Measurements from ENCODE around the gene AKR1B1. TPM values are rescaled to one million over a fixed set of nuclear protein-coding genes. Genes with fewer than 3 reads are reported as not detected.

The AKR1B1 gene
- total and polyA plus RNA-seq, 2 donors (not counting 3 experiments of a cell fraction or from before 2014, with no cell fraction given), result 159 to 193 TPM

DNA sequence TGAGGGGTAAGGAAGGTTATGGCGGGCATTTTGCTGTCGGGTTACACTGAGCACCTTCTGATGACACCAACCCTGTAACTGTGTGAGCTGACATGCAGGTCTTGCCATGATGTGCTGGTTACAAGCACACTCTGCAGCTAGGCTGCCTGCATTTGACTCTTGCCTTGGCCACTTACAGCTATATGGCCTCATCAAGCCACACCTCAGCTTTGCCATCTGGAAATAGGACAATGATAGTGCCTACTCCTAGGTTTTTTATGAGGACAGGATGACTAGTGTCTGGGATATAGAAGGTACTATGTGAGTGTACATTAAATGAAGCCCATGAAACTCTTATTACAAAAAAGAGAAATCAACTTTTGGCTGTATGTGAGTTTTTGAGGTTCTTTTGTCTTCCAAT is 58.0 kb downstream of the AKR1B1 start:
- intact Hi-C loops (cut with micrococcal nuclease), result no loop called here
- TF ChIP-seq, protein P1, sequence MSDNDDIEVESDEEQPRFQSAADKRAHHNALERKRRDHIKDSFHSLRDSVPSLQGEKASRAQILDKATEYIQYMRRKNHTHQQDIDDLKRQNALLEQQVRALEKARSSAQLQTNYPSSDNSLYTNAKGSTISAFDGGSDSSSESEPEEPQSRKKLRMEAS (IDR thresholded peaks at IDR 0.05; ENCODE audit: insufficient read depth, insufficient read length), result no peak
- TF ChIP-seq POLR2A (IDR thresholded peaks at IDR 0.05; ENCODE audit: low read depth, low read length) (no peak), GATA2 (IDR thresholded peaks at IDR 0.05; ENCODE audit: insufficient read depth, insufficient read length, low read depth, low read length) (no peak), JUN (IDR thresholded peaks at IDR 0.05; ENCODE audit: borderline replicate concordance, insufficient read depth, insufficient read length, low read depth) (no peak), MYC (IDR thresholded peaks at IDR 0.05; ENCODE audit: low read depth, low read length) (no peak)
- TF ChIP-seq, protein P2, sequence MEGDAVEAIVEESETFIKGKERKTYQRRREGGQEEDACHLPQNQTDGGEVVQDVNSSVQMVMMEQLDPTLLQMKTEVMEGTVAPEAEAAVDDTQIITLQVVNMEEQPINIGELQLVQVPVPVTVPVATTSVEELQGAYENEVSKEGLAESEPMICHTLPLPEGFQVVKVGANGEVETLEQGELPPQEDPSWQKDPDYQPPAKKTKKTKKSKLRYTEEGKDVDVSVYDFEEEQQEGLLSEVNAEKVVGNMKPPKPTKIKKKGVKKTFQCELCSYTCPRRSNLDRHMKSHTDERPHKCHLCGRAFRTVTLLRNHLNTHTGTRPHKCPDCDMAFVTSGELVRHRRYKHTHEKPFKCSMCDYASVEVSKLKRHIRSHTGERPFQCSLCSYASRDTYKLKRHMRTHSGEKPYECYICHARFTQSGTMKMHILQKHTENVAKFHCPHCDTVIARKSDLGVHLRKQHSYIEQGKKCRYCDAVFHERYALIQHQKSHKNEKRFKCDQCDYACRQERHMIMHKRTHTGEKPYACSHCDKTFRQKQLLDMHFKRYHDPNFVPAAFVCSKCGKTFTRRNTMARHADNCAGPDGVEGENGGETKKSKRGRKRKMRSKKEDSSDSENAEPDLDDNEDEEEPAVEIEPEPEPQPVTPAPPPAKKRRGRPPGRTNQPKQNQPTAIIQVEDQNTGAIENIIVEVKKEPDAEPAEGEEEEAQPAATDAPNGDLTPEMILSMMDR (IDR thresholded peaks at IDR 0.05; ENCODE audit: extremely low read depth in 1 of 2, insufficient read depth in 1 of 2, low read depth in 1 of 2, low read length in 2 of 2), result no peak
- H3K79me2 ChIP-seq (ENCODE audit: control insufficient read depth, insufficient read depth, low read length), result no peaks in the 10 kb centered on the region
- no peak overlapping the region for H3K9ac ChIP-seq (replicated peaks; ENCODE audit: extremely low read depth, insufficient read depth, low read length)
- H3K4me1 ChIP-seq (ENCODE audit: control insufficient read depth, extremely low read depth, insufficient read depth, low read length), result no peaks in the 10 kb centered on the region
- peaks cover 0 to 2% of the 10 kb centered on the region in 2 experiments for H3K27me3 ChIP-seq (ENCODE audit: control insufficient read depth in 2 of 2, insufficient read depth in 2 of 2, low read length in 2 of 2)
- no peak for FAIRE-seq
- no peaks in the 10 kb centered on the region for H3K9me1 ChIP-seq (replicated peaks; ENCODE audit: control insufficient read depth, extremely low read depth, insufficient read depth, low read length)
- no peak overlapping the region for H2AFZ ChIP-seq (ENCODE audit: low read depth, low read length)
- no peak overlapping the region for H3K4me3 ChIP-seq (replicated peaks in 1 of 3; ENCODE audit: insufficient read depth in 1 of 3, low read depth in 1 of 3, low read length in 3 of 3)
- no peaks in the 10 kb centered on the region for H3K9me3 ChIP-seq (replicated peaks; ENCODE audit: control insufficient read depth, insufficient read depth, low read length)
- POLR2A ChIA-PET, result no interaction called here
- no TSS peak for BruUV-seq (replicated peaks)
- dilution Hi-C loops (cut with MboI; ENCODE audit: extremely low pct_ligation_motif_present, low sequenced_read_pairs), result no loop called here
- H3K36me3 ChIP-seq (ENCODE audit: control insufficient read depth in 2 of 2, extremely low read depth in 1 of 2, insufficient read depth in 2 of 2, low read length in 2 of 2), result no peaks in the 10 kb centered on the region
- no peaks in the 10 kb centered on the region for H4K20me1 ChIP-seq (replicated peaks; ENCODE audit: control insufficient read depth, extremely low read depth, insufficient read depth, low read length)
- H3K4me2 ChIP-seq (ENCODE audit: insufficient read depth, low read length), result no peak overlapping the region
- H3K27ac ChIP-seq (ENCODE audit: insufficient read depth, low read depth, low read length), result no peak overlapping the region
- CTCF ChIA-PET, result interaction anchor here (1.3 kb wide), 1 partner anchor 20 kb away, joined by 3 read pairs; no protein-coding TSS in a partner anchor
- DNase-seq (ENCODE audit: low read depth, low spot score), result no peak

DNA sequence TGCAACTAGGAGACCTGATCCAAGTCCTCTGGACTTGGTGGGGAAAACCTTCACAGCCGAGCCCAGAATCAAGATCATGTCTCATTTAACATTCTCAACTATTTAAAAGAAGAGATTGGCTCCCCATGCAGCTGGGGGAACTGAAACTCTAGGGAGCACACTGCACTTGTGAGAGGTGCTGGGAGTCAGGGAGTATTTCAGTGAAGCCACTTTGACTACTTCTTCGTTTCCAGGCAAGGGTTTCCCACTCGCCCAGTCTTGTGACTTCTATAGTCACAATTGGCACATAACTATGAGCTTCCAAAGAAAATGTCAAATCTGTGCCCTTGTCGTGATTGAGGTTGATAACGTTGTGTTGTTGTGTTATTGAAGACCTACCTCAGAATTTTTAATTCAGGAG is 62.9 kb downstream of the AKR1B1 start:
- CTCF ChIA-PET, result no interaction called here
- Histone ChIP-seq H3K9me3 (replicated peaks; ENCODE audit: control insufficient read depth, insufficient read depth, low read length) (no peaks in the 10 kb centered on the region), H4K20me1 (replicated peaks; ENCODE audit: control insufficient read depth, extremely low read depth, insufficient read depth, low read length) (no peaks in the 10 kb centered on the region), H3K27me3 (ENCODE audit: control insufficient read depth in 2 of 2, insufficient read depth in 2 of 2, low read length in 2 of 2) (peaks cover 0 to 2% of the 10 kb centered on the region in 2 experiments), H2AFZ (ENCODE audit: low read depth, low read length) (no peak overlapping the region), H3K4me2 (ENCODE audit: insufficient read depth, low read length) (no peak overlapping the region), H3K27ac (ENCODE audit: insufficient read depth, low read depth, low read length) (no peak overlapping the region), H3K9me1 (replicated peaks; ENCODE audit: control insufficient read depth, extremely low read depth, insufficient read depth, low read length) (no peaks in the 10 kb centered on the region), H3K36me3 (ENCODE audit: control insufficient read depth in 2 of 2, extremely low read depth in 1 of 2, insufficient read depth in 2 of 2, low read length in 2 of 2) (no peaks in the 10 kb centered on the region), H3K4me3 (replicated peaks in 1 of 3; ENCODE audit: insufficient read depth in 1 of 3, low read depth in 1 of 3, low read length in 3 of 3) (no peak overlapping the region), H3K4me1 (ENCODE audit: control insufficient read depth, extremely low read depth, insufficient read depth, low read length) (no peaks in the 10 kb centered on the region), H3K79me2 (ENCODE audit: control insufficient read depth, insufficient read depth, low read length) (no peaks in the 10 kb centered on the region), H3K9ac (replicated peaks; ENCODE audit: extremely low read depth, insufficient read depth, low read length) (no peak overlapping the region)
- POLR2A ChIA-PET, result no interaction called here
- dilution Hi-C loops (cut with MboI; ENCODE audit: extremely low pct_ligation_motif_present, low sequenced_read_pairs) (no loop called here), intact Hi-C loops (cut with micrococcal nuclease) (no loop called here)
- TF ChIP-seq, protein P2 (IDR thresholded peaks at IDR 0.05; ENCODE audit: extremely low read depth in 1 of 2, insufficient read depth in 1 of 2, low read depth in 1 of 2, low read length in 2 of 2), result no peak
- TF ChIP-seq FOS (IDR thresholded peaks at IDR 0.05; ENCODE audit: borderline replicate concordance, insufficient read depth, low read length), result no peak
- TF ChIP-seq MYC (IDR thresholded peaks at IDR 0.05; ENCODE audit: low read depth, low read length), result no peak
- TF ChIP-seq GATA2 (IDR thresholded peaks at IDR 0.05; ENCODE audit: insufficient read depth, insufficient read length, low read depth, low read length), result no peak
- TF ChIP-seq POLR2A (IDR thresholded peaks at IDR 0.05; ENCODE audit: low read depth, low read length), result no peak
- no peak for TF ChIP-seq EZH2 (IDR thresholded peaks at IDR 0.05; ENCODE audit: borderline replicate concordance, low read depth, low read length, severe bottlenecking)
- no peak for TF ChIP-seq POLR2AphosphoS5 (IDR thresholded peaks at IDR 0.05; ENCODE audit: insufficient read depth, low read depth, low read length)
- no peak for TF ChIP-seq JUN (IDR thresholded peaks at IDR 0.05; ENCODE audit: borderline replicate concordance, insufficient read depth, insufficient read length, low read depth)
- TF ChIP-seq, protein P1 (IDR thresholded peaks at IDR 0.05; ENCODE audit: insufficient read depth, insufficient read length), result no peak
- BruUV-seq (replicated peaks), result no TSS peak
- FAIRE-seq, result no peak
- no peak for DNase-seq (ENCODE audit: low read depth, low spot score)

Measured in endothelial cell of umbilical vein (primary cell).